Left ventricle myocardium inferior (tissue), 1 donor: ENCODE data around the gene PIK3C2G. TPM values are rescaled to one million over a fixed set of nuclear protein-coding genes. Genes with fewer than 3 reads are reported as not detected.

ENCODE experiments used
- DNase-seq: peaks from one replicate; pipeline ENCODE4 v3.0.0-alpha.2; 2020
- H3K27ac ChIP-seq: fragments of 200-600 bp; replicated peaks from 2 replicates; pipeline ENCODE4 v1.8.0; 2021
- H3K27me3 ChIP-seq: fragments of 200-600 bp; 2 replicates; pipeline ENCODE4 v1.8.0; 2021; ENCODE audit warnings: low read depth
- H3K36me3 ChIP-seq: fragments of 200-600 bp; 2 replicates; pipeline ENCODE4 v1.8.0; 2021
- H3K4me1 ChIP-seq: fragments of 200-600 bp; 2 replicates; pipeline ENCODE4 v1.8.0; 2021
- H3K4me3 ChIP-seq: fragments of 200-600 bp; 2 replicates; pipeline ENCODE4 v1.8.0; 2021; ENCODE audit warnings: mild to moderate bottlenecking, moderate library complexity
- H3K9me3 ChIP-seq: fragments of 200-600 bp; replicated peaks from 2 replicates; pipeline ENCODE4 v1.8.0; 2021
- intact Hi-C: fragments of 100-400 bp; cut with micrococcal nuclease; formaldehyde crosslinking; loops from one replicate; pipeline ENCODE4 v1.11.0; 2022
- total RNA-seq: library from RNA; stranded (reverse); fragmentation: NEBNext Ultra II Directional; extraction: Animal tissue kit (Norgen Biotek cat#: 25700); gene quantifications from one replicate; pipeline ENCODE4 v1.2.1, GENCODE V29; 2021
- TF ChIP-seq, protein P1 (sequence below): fragments of 200-600 bp; IDR thresholded peaks from 2 replicates; pipeline ENCODE4 v1.8.0; 2021; ENCODE audit warnings: antibody characterized with exemption, mild to moderate bottlenecking, borderline replicate concordance
- donor health status: DM: no; HTN: yes; CAD: no; lungs with severe emphysema.

Gene PIK3C2G
- total RNA-seq, 1 donor from 2014 or later: not detected

- H3K4me3 ChIP-seq: no peak overlapping the region
- no peaks in the 10 kb centered on the region for H3K9me3 ChIP-seq
- TF ChIP-seq, protein P1, sequence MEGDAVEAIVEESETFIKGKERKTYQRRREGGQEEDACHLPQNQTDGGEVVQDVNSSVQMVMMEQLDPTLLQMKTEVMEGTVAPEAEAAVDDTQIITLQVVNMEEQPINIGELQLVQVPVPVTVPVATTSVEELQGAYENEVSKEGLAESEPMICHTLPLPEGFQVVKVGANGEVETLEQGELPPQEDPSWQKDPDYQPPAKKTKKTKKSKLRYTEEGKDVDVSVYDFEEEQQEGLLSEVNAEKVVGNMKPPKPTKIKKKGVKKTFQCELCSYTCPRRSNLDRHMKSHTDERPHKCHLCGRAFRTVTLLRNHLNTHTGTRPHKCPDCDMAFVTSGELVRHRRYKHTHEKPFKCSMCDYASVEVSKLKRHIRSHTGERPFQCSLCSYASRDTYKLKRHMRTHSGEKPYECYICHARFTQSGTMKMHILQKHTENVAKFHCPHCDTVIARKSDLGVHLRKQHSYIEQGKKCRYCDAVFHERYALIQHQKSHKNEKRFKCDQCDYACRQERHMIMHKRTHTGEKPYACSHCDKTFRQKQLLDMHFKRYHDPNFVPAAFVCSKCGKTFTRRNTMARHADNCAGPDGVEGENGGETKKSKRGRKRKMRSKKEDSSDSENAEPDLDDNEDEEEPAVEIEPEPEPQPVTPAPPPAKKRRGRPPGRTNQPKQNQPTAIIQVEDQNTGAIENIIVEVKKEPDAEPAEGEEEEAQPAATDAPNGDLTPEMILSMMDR: no peak
- H3K4me1 ChIP-seq: no peaks in the 10 kb centered on the region
- no peaks in the 10 kb centered on the region for H3K36me3 ChIP-seq
- DNase-seq: no peak
- H3K27me3 ChIP-seq: no peaks in the 10 kb centered on the region
- no peak overlapping the region for H3K27ac ChIP-seq
- intact Hi-C loops: no loop called here
These were observed 15.9 kb downstream of the PIK3C2G start for GRCh38 chr12:18277196-18277595.

DNA sequence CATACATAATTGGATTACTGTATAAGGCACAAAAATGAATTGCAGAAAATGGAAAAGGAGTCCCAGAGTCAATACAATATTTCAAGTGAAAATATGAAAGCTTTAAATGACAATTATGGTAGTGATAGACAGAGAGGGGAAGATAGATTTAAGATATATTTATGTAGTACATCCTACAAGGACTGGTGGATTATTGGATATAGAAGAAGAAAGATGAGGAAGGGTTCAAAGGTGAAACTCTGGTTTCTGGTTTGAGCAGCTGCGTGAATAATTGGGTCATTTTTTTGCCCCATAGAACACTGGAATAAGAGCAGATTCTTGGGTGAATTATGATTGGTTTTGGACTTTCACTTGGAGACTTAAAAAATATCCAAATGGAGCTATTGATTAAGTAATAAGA lies 19.4 kb downstream of the PIK3C2G start:
- no peaks in the 10 kb centered on the region for H3K36me3 ChIP-seq
- TF ChIP-seq, protein P1: no peak
- no peak overlapping the region for H3K27ac ChIP-seq
- intact Hi-C loops: no loop called here
- H3K9me3 ChIP-seq: peaks cover 4% of the 10 kb centered on the region
- no peak overlapping the region for H3K4me3 ChIP-seq
- no peaks in the 10 kb centered on the region for H3K27me3 ChIP-seq
- no peaks in the 10 kb centered on the region for H3K4me1 ChIP-seq
- DNase-seq: no peak

DNA sequence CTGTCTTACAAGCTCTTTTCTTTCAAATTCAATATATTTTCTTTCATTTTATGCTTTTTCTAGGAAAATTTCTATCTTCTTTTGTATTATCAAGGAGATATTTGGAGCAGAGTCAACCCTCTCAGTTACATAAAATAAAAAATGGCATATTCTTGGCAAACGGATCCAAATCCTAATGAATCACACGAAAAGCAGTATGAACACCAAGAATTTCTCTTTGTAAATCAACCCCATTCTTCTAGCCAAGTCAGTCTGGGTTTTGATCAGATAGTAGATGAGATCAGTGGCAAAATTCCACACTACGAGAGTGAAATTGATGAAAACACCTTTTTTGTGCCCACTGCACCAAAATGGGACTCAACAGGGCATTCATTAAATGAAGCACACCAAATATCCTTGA lies 20.6 kb downstream of the PIK3C2G start:
- Histone ChIP-seq H3K27me3 (no peaks in the 10 kb centered on the region), H3K36me3 (no peaks in the 10 kb centered on the region), H3K4me3 (no peak overlapping the region), H3K4me1 (no peaks in the 10 kb centered on the region), H3K27ac (no peak overlapping the region), H3K9me3 (peaks cover 14% of the 10 kb centered on the region)
- DNase-seq: no peak
- TF ChIP-seq, protein P1: no peak
- intact Hi-C loops: no loop called here

DNA sequence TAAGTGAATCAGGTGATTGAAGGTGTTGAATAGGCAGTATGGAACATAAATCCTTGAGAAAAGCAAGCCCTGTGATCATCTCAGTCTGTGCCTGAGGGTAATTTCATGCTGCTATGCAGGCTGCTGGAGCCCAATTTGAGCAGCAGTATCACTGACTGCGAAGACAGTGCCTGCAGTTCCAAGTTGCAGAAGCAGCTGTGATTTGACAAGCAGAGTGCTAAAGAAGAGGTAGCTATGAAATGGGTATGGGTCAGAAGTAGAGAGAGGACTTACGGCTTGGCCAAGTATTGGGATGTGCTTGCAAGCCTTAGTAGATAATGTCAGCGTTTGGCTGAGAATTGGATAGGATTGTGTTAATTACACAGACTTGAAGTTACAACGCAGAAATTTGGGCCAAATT lies 22.5 kb downstream of the PIK3C2G start:
- intact Hi-C loops: no loop called here
- no peak for DNase-seq
- Histone ChIP-seq H3K4me3 (no peak overlapping the region), H3K27me3 (no peaks in the 10 kb centered on the region), H3K9me3 (peaks cover 14% of the 10 kb centered on the region), H3K27ac (peak overlapping the region; percentile 38), H3K36me3 (no peaks in the 10 kb centered on the region), H3K4me1 (no peaks in the 10 kb centered on the region)
- TF ChIP-seq, protein P1: no peak

DNA sequence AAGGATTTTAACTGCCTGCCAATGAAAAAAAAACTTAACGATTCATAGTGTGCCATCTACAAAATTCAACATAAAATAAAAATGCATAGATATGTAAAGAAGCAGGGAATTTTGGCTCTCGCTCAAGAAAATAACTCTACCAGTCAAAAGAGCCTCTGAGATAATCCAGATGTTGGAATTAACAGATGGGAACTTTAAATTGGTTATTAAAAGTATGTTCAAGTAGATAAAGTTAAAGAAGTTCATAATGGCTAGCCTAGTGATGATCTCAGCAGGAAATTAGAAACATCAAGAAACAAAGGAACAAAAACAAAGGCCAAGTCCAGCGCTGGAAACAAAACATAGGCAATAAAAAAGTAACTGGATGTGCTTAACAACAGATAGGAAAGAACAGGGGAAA lies 23.1 kb downstream of the PIK3C2G start:
- Histone ChIP-seq H3K4me3 (no peak overlapping the region), H3K4me1 (no peaks in the 10 kb centered on the region), H3K27ac (peak overlapping the region; percentile 38), H3K36me3 (no peaks in the 10 kb centered on the region), H3K9me3 (peaks cover 14% of the 10 kb centered on the region), H3K27me3 (no peaks in the 10 kb centered on the region)
- TF ChIP-seq, protein P1: no peak
- DNase-seq: no peak
- intact Hi-C loops: no loop called here

DNA sequence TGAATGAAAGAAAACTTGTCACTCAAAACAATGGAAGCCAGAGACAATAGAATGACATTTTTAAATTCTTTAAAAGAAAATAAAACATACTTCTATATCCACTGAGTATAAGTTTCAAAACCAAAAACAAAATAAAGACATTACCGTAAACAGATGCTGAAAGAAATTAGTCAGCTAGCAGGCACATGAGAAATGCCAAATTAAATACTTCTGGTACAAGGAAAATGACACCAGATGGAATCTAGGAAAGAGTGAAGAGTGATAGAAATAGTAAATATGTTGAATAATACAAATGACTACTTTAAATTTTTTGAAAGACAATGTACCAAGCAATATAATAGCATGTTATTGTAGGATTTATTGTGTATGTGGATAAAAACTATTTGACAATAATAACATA lies 23.8 kb downstream of the PIK3C2G start:
- intact Hi-C loops: no loop called here
- DNase-seq: no peak
- Histone ChIP-seq H3K27me3 (no peaks in the 10 kb centered on the region), H3K36me3 (no peaks in the 10 kb centered on the region), H3K4me3 (no peak overlapping the region), H3K4me1 (no peaks in the 10 kb centered on the region), H3K27ac (no peak overlapping the region), H3K9me3 (peaks cover 14% of the 10 kb centered on the region)
- TF ChIP-seq, protein P1: no peak
